ENCODE results near the gene SF3A2.

Gene SF3A2

GRCh38 chr19:2227415-2228156 lies 9.0 kb upstream of the SF3A2 start:
- Histone ChIP-seq H3K27me3 (ENCODE audit: control insufficient read depth in 3 of 3, insufficient read depth in 3 of 3, low read depth in 1 of 3, low read length in 3 of 3) (no peaks in the 10 kb centered on the region), H4K91ac (ENCODE audit: low read depth, low read length, poor library complexity) (no peak overlapping the region), H2BK5ac (ENCODE audit: low read length) (no peak overlapping the region), H3K79me1 (ENCODE audit: low read depth, low read length) (peaks cover 5% of the 10 kb centered on the region), H2BK120ac (ENCODE audit: low read depth, low read length) (no peak overlapping the region), H2BK12ac (ENCODE audit: low read length) (no peak overlapping the region), H2BK15ac (ENCODE audit: low read length) (no peak overlapping the region), H3K18ac (ENCODE audit: low read length) (no peak overlapping the region), H3K14ac (ENCODE audit: low read length) (no peak overlapping the region), H3K23ac (ENCODE audit: low read depth, low read length, poor library complexity) (no peak overlapping the region), H3K4me2 (ENCODE audit: insufficient read depth, low read length, poor library complexity, severe bottlenecking) (no peak overlapping the region), H3K27ac (replicated peaks; ENCODE audit: low read length) (no peak overlapping the region), H4K8ac (ENCODE audit: low read depth, low read length) (no peak overlapping the region), H3K4ac (ENCODE audit: low read length) (no peak overlapping the region), H3K4me3 (ENCODE audit: low read length in 2 of 2) (no peak overlapping the region), H2AFZ (ENCODE audit: low read length) (no peak overlapping the region), H3K9me3 (replicated peaks in 1 of 2; ENCODE audit: control insufficient read depth in 2 of 2, insufficient read depth in 1 of 2, low read depth in 1 of 2, low read length in 2 of 2) (no peaks in the 10 kb centered on the region), H3K36me3 (replicated peaks in 1 of 2; ENCODE audit: control insufficient read depth in 2 of 2, insufficient read depth in 2 of 2, low read length in 2 of 2) (peaks cover 49 to 88% of the 10 kb centered on the region in 2 donors), H3K9ac (ENCODE audit: low read depth, low read length, poor library complexity) (no peak overlapping the region), H2AK5ac (ENCODE audit: low read depth, low read length) (no peak overlapping the region), H3K4me1 (ENCODE audit: control insufficient read depth in 2 of 2, insufficient read depth in 1 of 2, low read depth in 1 of 2, low read length in 2 of 2) (no peaks in the 10 kb centered on the region)
- no peak for DNase-seq (ENCODE audit: low spot score)
- WGBS, 2 donors (ENCODE audit: extremely low coverage in 2 of 2, insufficient read length in 2 of 2, insufficient replicate concordance in 1 of 2), result no CpG with 5 or more reads among the region's 67 CpGs

- Histone ChIP-seq H4K8ac (ENCODE audit: low read depth, low read length) (no peak overlapping the region), H3K9me3 (replicated peaks in 1 of 2; ENCODE audit: control insufficient read depth in 2 of 2, insufficient read depth in 1 of 2, low read depth in 1 of 2, low read length in 2 of 2) (no peaks in the 10 kb centered on the region), H2BK15ac (ENCODE audit: low read length) (no peak overlapping the region), H2AK5ac (ENCODE audit: low read depth, low read length) (no peak overlapping the region), H2BK120ac (ENCODE audit: low read depth, low read length) (no peak overlapping the region), H2AFZ (ENCODE audit: low read length) (no peak overlapping the region), H3K4me3 (ENCODE audit: low read length in 2 of 2) (no peak overlapping the region), H3K27ac (replicated peaks; ENCODE audit: low read length) (no peak overlapping the region), H3K36me3 (replicated peaks in 1 of 2; ENCODE audit: control insufficient read depth in 2 of 2, insufficient read depth in 2 of 2, low read length in 2 of 2) (peaks cover 51 to 91% of the 10 kb centered on the region in 2 donors), H3K4me2 (ENCODE audit: insufficient read depth, low read length, poor library complexity, severe bottlenecking) (no peak overlapping the region), H3K9ac (ENCODE audit: low read depth, low read length, poor library complexity) (peak overlapping the region; percentile 44), H3K18ac (ENCODE audit: low read length) (no peak overlapping the region), H3K23ac (ENCODE audit: low read depth, low read length, poor library complexity) (peak overlapping the region; percentile 65), H2BK5ac (ENCODE audit: low read length) (peak overlapping the region; percentile 66), H3K79me1 (ENCODE audit: low read depth, low read length) (peaks cover 4% of the 10 kb centered on the region), H2BK12ac (ENCODE audit: low read length) (no peak overlapping the region), H3K4me1 (ENCODE audit: control insufficient read depth in 2 of 2, insufficient read depth in 1 of 2, low read depth in 1 of 2, low read length in 2 of 2) (no peaks in the 10 kb centered on the region), H4K91ac (ENCODE audit: low read depth, low read length, poor library complexity) (no peak overlapping the region), H3K27me3 (ENCODE audit: control insufficient read depth in 3 of 3, insufficient read depth in 3 of 3, low read depth in 1 of 3, low read length in 3 of 3) (no peaks in the 10 kb centered on the region), H3K14ac (ENCODE audit: low read length) (no peak overlapping the region), H3K4ac (ENCODE audit: low read length) (peak overlapping the region; percentile 66)
- DNase-seq (ENCODE audit: low spot score), result no peak
- no CpG with 5 or more reads among the region's 48 CpGs for WGBS, 2 donors (ENCODE audit: extremely low coverage in 2 of 2, insufficient read length in 2 of 2, insufficient replicate concordance in 1 of 2)
These were observed 8.2 kb upstream of the SF3A2 start for GRCh38 chr19:2228157-2229030.

- H2BK5ac ChIP-seq (ENCODE audit: low read length), result no peak overlapping the region
- H2AFZ ChIP-seq (ENCODE audit: low read length), result no peak overlapping the region
- no peak for DNase-seq (ENCODE audit: low spot score)
- H2BK15ac ChIP-seq (ENCODE audit: low read length), result no peak overlapping the region
- peak overlapping the region; percentile 43 for H4K8ac ChIP-seq (ENCODE audit: low read depth, low read length)
- peaks cover 57 to 92% of the 10 kb centered on the region in 2 donors for H3K36me3 ChIP-seq (replicated peaks in 1 of 2; ENCODE audit: control insufficient read depth in 2 of 2, insufficient read depth in 2 of 2, low read length in 2 of 2)
- H3K4me2 ChIP-seq (ENCODE audit: insufficient read depth, low read length, poor library complexity, severe bottlenecking), result no peak overlapping the region
- peak overlapping the region; percentile 44 for H3K9ac ChIP-seq (ENCODE audit: low read depth, low read length, poor library complexity)
- peak overlapping the region; percentile 73 for H3K23ac ChIP-seq (ENCODE audit: low read depth, low read length, poor library complexity)
- no CpG with 5 or more reads among the region's 45 CpGs for WGBS, 2 donors (ENCODE audit: extremely low coverage in 2 of 2, insufficient read length in 2 of 2, insufficient replicate concordance in 1 of 2)
- H3K79me1 ChIP-seq (ENCODE audit: low read depth, low read length), result peaks cover 12% of the 10 kb centered on the region
- no peak overlapping the region for H4K91ac ChIP-seq (ENCODE audit: low read depth, low read length, poor library complexity)
- no peak overlapping the region for H2BK12ac ChIP-seq (ENCODE audit: low read length)
- no peak overlapping the region for H3K14ac ChIP-seq (ENCODE audit: low read length)
- H3K18ac ChIP-seq (ENCODE audit: low read length), result no peak overlapping the region
- no peak overlapping the region for H2BK120ac ChIP-seq (ENCODE audit: low read depth, low read length)
- H3K4ac ChIP-seq (ENCODE audit: low read length), result no peak overlapping the region
- no peaks in the 10 kb centered on the region for H3K4me1 ChIP-seq (ENCODE audit: control insufficient read depth in 2 of 2, insufficient read depth in 1 of 2, low read depth in 1 of 2, low read length in 2 of 2)
- no peak overlapping the region for H2AK5ac ChIP-seq (ENCODE audit: low read depth, low read length)
- no peaks in the 10 kb centered on the region for H3K27me3 ChIP-seq (ENCODE audit: control insufficient read depth in 3 of 3, insufficient read depth in 3 of 3, low read depth in 1 of 3, low read length in 3 of 3)
- H3K9me3 ChIP-seq (replicated peaks in 1 of 2; ENCODE audit: control insufficient read depth in 2 of 2, insufficient read depth in 1 of 2, low read depth in 1 of 2, low read length in 2 of 2), result no peaks in the 10 kb centered on the region
- no peak overlapping the region for H3K27ac ChIP-seq (replicated peaks; ENCODE audit: low read length)
- H3K4me3 ChIP-seq (ENCODE audit: low read length in 2 of 2), result peak overlapping the region in 1 of 2 donors; percentile 27
These were observed 7.3 kb upstream of the SF3A2 start for GRCh38 chr19:2229103-2230032.
